GM13976 (cell line): ENCODE data around the gene HS6ST2.

Source experiments
- DNase-seq: peaks from one replicate; pipeline ENCODE4 v3.0.0; 2012; ENCODE audit warnings: low spot score
- in situ Hi-C: fragments of 300-500 bp; cut with MboI; formaldehyde crosslinking; loops from one replicate; pipeline ENCODE4 v1.12.0; 2022; ENCODE audit warnings: low sequenced_read_pairs, mixed read lengths, inconsistent platforms; ENCODE audit not compliant: unreplicated experiment
- TF ChIP-seq, protein P1 (sequence below): IDR thresholded peaks from 2 replicates; pipeline ENCODE4 v1.5.1; 2012; ENCODE audit warnings: borderline replicate concordance, mild to moderate bottlenecking; ENCODE audit not compliant: insufficient read depth; ENCODE audit errors: extremely low read depth, missing control alignments, control extremely low read depth

The HS6ST2 gene

DNA sequence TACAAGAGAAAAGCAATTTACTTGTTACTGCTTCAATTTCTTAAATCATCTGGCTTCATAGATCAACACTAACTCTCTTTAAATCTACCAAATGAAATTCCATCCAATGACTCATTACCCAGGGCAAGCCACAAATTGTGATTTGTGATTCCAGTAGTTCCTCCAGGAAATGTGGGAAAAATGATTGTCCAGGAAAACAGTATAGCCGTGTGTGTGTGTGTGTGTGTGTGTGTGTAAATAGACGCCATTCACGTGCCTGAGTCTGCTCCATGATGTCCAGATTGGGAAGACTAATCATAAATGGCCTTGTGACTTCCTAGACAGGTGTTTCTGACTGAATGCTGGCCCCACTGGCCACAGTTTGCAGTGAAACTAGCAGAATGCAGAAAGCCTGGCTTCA is 121.3 kb downstream of the HS6ST2 start:
- TF ChIP-seq, protein P1, sequence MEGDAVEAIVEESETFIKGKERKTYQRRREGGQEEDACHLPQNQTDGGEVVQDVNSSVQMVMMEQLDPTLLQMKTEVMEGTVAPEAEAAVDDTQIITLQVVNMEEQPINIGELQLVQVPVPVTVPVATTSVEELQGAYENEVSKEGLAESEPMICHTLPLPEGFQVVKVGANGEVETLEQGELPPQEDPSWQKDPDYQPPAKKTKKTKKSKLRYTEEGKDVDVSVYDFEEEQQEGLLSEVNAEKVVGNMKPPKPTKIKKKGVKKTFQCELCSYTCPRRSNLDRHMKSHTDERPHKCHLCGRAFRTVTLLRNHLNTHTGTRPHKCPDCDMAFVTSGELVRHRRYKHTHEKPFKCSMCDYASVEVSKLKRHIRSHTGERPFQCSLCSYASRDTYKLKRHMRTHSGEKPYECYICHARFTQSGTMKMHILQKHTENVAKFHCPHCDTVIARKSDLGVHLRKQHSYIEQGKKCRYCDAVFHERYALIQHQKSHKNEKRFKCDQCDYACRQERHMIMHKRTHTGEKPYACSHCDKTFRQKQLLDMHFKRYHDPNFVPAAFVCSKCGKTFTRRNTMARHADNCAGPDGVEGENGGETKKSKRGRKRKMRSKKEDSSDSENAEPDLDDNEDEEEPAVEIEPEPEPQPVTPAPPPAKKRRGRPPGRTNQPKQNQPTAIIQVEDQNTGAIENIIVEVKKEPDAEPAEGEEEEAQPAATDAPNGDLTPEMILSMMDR = no peak
- no peak for DNase-seq
- in situ Hi-C loops = no loop called here

- TF ChIP-seq, protein P1 = no peak
- in situ Hi-C loops = no loop called here
- DNase-seq = no peak
These were observed 122.0 kb downstream of the HS6ST2 start for GRCh38 chrX:132836471-132836870.

- TF ChIP-seq, protein P1 = no peak
- no peak for DNase-seq
- in situ Hi-C loops = no loop called here
These were observed 123.7 kb downstream of the HS6ST2 start for GRCh38 chrX:132834741-132835140.

DNA sequence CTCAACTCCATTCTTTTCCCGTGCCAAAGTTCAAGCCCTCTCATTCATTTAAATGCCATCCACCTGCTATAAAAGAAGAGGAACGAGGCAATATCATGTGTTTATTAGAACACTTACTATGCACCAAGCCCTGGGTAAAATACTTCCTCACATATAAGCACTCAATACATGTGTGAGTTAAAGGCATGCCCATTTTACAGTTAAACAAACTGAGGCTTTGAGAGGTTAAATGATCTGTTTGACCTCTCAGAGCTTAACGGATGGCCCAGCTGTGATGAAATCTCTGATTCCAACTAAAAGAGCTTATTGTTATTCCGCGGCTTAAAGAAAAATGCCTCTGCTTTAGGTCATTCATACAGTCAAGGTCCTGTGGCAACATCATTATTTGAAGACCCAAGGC is 124.3 kb downstream of the HS6ST2 start:
- in situ Hi-C loops = no loop called here
- TF ChIP-seq, protein P1 = no peak
- no peak for DNase-seq

DNA sequence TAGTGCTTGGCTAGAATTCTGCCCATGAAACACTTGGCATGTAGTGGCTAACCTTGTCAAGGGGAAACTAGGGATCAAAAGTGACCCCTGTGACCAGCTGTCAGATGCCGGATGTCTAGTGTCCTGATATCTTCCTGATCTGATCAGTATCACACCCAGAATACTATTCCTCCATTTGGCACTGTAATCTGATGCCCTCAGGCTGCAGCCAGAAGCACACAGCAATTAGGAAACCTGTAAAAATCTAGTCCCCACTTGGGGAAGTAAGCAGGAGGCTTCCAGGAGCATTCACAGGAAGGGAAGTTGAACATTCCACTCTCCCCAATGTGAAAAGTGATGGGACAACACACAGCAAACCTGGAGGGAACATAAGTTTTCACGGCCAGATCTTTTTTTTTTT is 125.1 kb downstream of the HS6ST2 start:
- DNase-seq = no peak
- in situ Hi-C loops = no loop called here

GRCh38 chrX:132831336-132831973 is 127.0 kb downstream of the HS6ST2 start:
- in situ Hi-C loops = no loop called here
- TF ChIP-seq, protein P1 = no peak
- DNase-seq = no peak

More for the DNA sequence above, 125.1 kb downstream of the HS6ST2 start:
- TF ChIP-seq, protein P1 = no peak
